IMR-90 (cell line): Measurements from ENCODE around the gene COA4. TPM values are rescaled to one million over a fixed set of nuclear protein-coding genes. Genes with fewer than 3 reads are reported as not detected.

Experiments
- ATAC-seq: fragments of 200-7000 bp; cut with Tn5 transposase; 2 replicates; pipeline ENCODE4 v1.9.1; 2020; ENCODE audit warnings: low read depth, mild to moderate bottlenecking, moderate library complexity
- BruUV-seq: library from RNA; stranded (reverse); fragments of 400-500 nt; replicated peaks from 2 replicates; lab custom pipeline; 2021; lab: Mats Ljungman, UMichigan
- CTCF ChIA-PET: fragments of 300-600 bp; formaldehyde crosslinking; extraction: SDS; loops from one replicate; lab custom pipeline; 2021; ENCODE audit warnings: antibody characterized with exemption; lab: Yijun Ruan, JAX
- POLR2A ChIA-PET: fragments of 300-600 bp; sonication (Branson Sonifier 250); formaldehyde crosslinking; loops from one replicate; lab custom pipeline; 2022; ENCODE audit warnings: antibody characterized with exemption; ENCODE audit not compliant: unreplicated experiment; lab: Charles Lee
- DNase-seq: peaks from one replicate; pipeline ENCODE4 v3.0.0; 2013
- H2AFZ ChIP-seq: replicated peaks from 2 replicates; pipeline ENCODE3; 2013; ENCODE audit warnings: low read length, mild to moderate bottlenecking; ENCODE audit not compliant: poor library complexity
- H2AK5ac ChIP-seq: 2 replicates; pipeline ENCODE4 v1.6.1; 2013; ENCODE audit warnings: low read depth, low read length, inconsistent platforms
- H2AK9ac ChIP-seq: replicated peaks from 2 replicates; pipeline ENCODE3; 2013; ENCODE audit warnings: mild to moderate bottlenecking, low read depth, low read length, moderate library complexity; ENCODE audit not compliant: poor library complexity
- H2BK120ac ChIP-seq: 2 replicates; pipeline ENCODE4 v1.6.1; 2013; ENCODE audit warnings: low read depth, low read length, inconsistent platforms
- H2BK15ac ChIP-seq: 3 replicates; pipeline ENCODE4 v1.6.1; 2013; ENCODE audit warnings: low read depth, low read length, inconsistent platforms
- H2BK20ac ChIP-seq: 2 replicates; pipeline ENCODE4 v1.6.1; 2013; ENCODE audit warnings: low read depth, mild to moderate bottlenecking, inconsistent platforms, low read length, moderate library complexity
- H2BK5ac ChIP-seq: 2 replicates; pipeline ENCODE4 v1.6.1; 2013; ENCODE audit warnings: mild to moderate bottlenecking, low read depth, low read length, inconsistent platforms; ENCODE audit not compliant: poor library complexity, severe bottlenecking
- H3K14ac ChIP-seq: replicated peaks from 2 replicates; pipeline ENCODE4 v1.6.1; 2013; ENCODE audit warnings: low read depth, low read length, inconsistent platforms
- H3K18ac ChIP-seq: 2 replicates; pipeline ENCODE4 v1.6.1; 2013; ENCODE audit warnings: low read depth, low read length, control low read depth
- H3K23ac ChIP-seq: 2 replicates; pipeline ENCODE4 v1.6.1; 2013; ENCODE audit warnings: low read depth, low read length, inconsistent platforms
- H3K27ac ChIP-seq: 2 replicates; pipeline ENCODE4 v1.5.1; 2013; ENCODE audit warnings: mild to moderate bottlenecking, control low read depth, low read length; ENCODE audit not compliant: insufficient read depth
- H3K27me3 ChIP-seq: 2 replicates; pipeline ENCODE4 v1.6.1; 2013; ENCODE audit warnings: low read length; ENCODE audit not compliant: control insufficient read depth, insufficient read depth
- H3K36me3 ChIP-seq: 2 replicates; pipeline ENCODE4 v1.6.1; 2013; ENCODE audit warnings: low read length, mixed read lengths; ENCODE audit not compliant: control insufficient read depth, insufficient read depth
- H3K4ac ChIP-seq: 2 replicates; pipeline ENCODE4 v1.6.1; 2013; ENCODE audit warnings: low read depth, low read length, inconsistent platforms
- H3K4me1 ChIP-seq: 2 replicates; pipeline ENCODE4 v1.6.1; 2013; ENCODE audit warnings: low read length, mixed read lengths; ENCODE audit not compliant: control insufficient read depth, insufficient read depth
- H3K4me2 ChIP-seq: 2 replicates; pipeline ENCODE4 v1.6.1; 2013; ENCODE audit warnings: low read depth, mild to moderate bottlenecking, control low read depth, low read length, moderate library complexity
- H3K4me3 ChIP-seq: 2 replicates; pipeline ENCODE4 v1.5.1; 2013; ENCODE audit warnings: low read depth, mild to moderate bottlenecking, control low read depth, low read length, moderate library complexity; ENCODE audit not compliant: insufficient read depth
- H3K56ac ChIP-seq: 2 replicates; pipeline ENCODE4 v1.6.1; 2013; ENCODE audit warnings: low read length, inconsistent platforms; ENCODE audit not compliant: insufficient read depth; ENCODE audit errors: extremely low read depth
- H3K79me1 ChIP-seq, 2 experiments: 2 replicates each; pipeline ENCODE4 v1.6.1; 2013; ENCODE audit warnings: low read length in 2 of 2, inconsistent platforms in 1 of 2, low read depth in 1 of 2
- H3K9ac ChIP-seq: 2 replicates; pipeline ENCODE4 v1.6.1; 2013; ENCODE audit warnings: low read depth, low read length, control low read depth
- H3K9me1 ChIP-seq: 2 replicates; pipeline ENCODE4 v1.6.1; 2013; ENCODE audit warnings: low read length, inconsistent platforms; ENCODE audit not compliant: insufficient read depth
- H3K9me3 ChIP-seq: 2 replicates; pipeline ENCODE4 v1.6.1; 2013; ENCODE audit warnings: low read length; ENCODE audit not compliant: control insufficient read depth, insufficient read depth
- H4K20me1 ChIP-seq: 2 replicates; pipeline ENCODE4 v1.6.1; 2013; ENCODE audit warnings: low read length, inconsistent platforms; ENCODE audit not compliant: insufficient read depth
- H4K5ac ChIP-seq: 2 replicates; pipeline ENCODE4 v1.6.1; 2013; ENCODE audit warnings: mild to moderate bottlenecking, low read depth, low read length, control low read depth
- H4K8ac ChIP-seq, 2 experiments: 2 replicates each; pipeline ENCODE4 v1.6.1; 2013; ENCODE audit warnings: low read depth in 2 of 2, low read length in 2 of 2, control low read depth in 1 of 2, inconsistent platforms in 1 of 2
- H4K91ac ChIP-seq: 2 replicates; pipeline ENCODE4 v1.6.1; 2013; ENCODE audit warnings: low read depth, low read length, inconsistent platforms; ENCODE audit not compliant: insufficient read depth
- BHLHE40 ChIP-seq: fragments of 150-350 bp; IDR thresholded peaks from 2 replicates; pipeline ENCODE4 v1.6.1; 2016; ENCODE audit warnings: mild to moderate bottlenecking, low read depth, low read length
- CEBPB ChIP-seq: IDR thresholded peaks from 2 replicates; pipeline ENCODE4 v1.6.1; 2012; ENCODE audit warnings: low read depth, low read length, improper control_type of control experiment
- CTCF ChIP-seq: conservative IDR thresholded peaks from 2 replicates; pipeline ENCODE4 v1.5.1; 2012; ENCODE audit warnings: mild to moderate bottlenecking, low read depth, low read length, improper control_type of control experiment
- ELK1 ChIP-seq: fragments of 150-350 bp; IDR thresholded peaks from 2 replicates; pipeline ENCODE4 v1.6.1; 2016; ENCODE audit warnings: low read depth, mild to moderate bottlenecking, low read length, moderate library complexity, borderline replicate concordance
- FOS ChIP-seq: fragments of 150-350 bp; IDR thresholded peaks from 2 replicates; pipeline ENCODE4 v1.6.1; 2016; ENCODE audit warnings: low read depth, low read length
- MAFK ChIP-seq: IDR thresholded peaks from 2 replicates; pipeline ENCODE4 v1.6.1; 2012; ENCODE audit warnings: low read depth, low read length, improper control_type of control experiment
- MAZ ChIP-seq: IDR thresholded peaks from 2 replicates; pipeline ENCODE4 v1.6.1; 2012; ENCODE audit warnings: low read depth, mild to moderate bottlenecking, low read length, improper control_type of control experiment, moderate library complexity, borderline replicate concordance
- MXI1 ChIP-seq: IDR thresholded peaks from 2 replicates; pipeline ENCODE4 v1.6.1; 2012; ENCODE audit warnings: low read depth, mild to moderate bottlenecking, low read length, moderate library complexity, borderline replicate concordance
- NFE2L2 ChIP-seq: fragments of 150-350 bp; IDR thresholded peaks from 2 replicates; pipeline ENCODE4 v1.6.1; 2016; ENCODE audit warnings: low read depth, mild to moderate bottlenecking, low read length
- RAD21 ChIP-seq: IDR thresholded peaks from 2 replicates; pipeline ENCODE4 v1.6.1; 2012; ENCODE audit warnings: low read length, improper control_type of control experiment
- RCOR1 ChIP-seq: IDR thresholded peaks from 2 replicates; pipeline ENCODE4 v1.6.1; 2012; ENCODE audit warnings: mild to moderate bottlenecking, low read length, improper control_type of control experiment; ENCODE audit not compliant: insufficient replicate concordance
- RFX5 ChIP-seq: IDR thresholded peaks from 2 replicates; pipeline ENCODE4 v1.8.0; 2012; ENCODE audit warnings: low read depth, mild to moderate bottlenecking, low read length, moderate library complexity
- SMC3 ChIP-seq: fragments of 150-350 bp; IDR thresholded peaks from 2 replicates; pipeline ENCODE4 v1.6.1; 2016; ENCODE audit warnings: low read depth, mild to moderate bottlenecking, antibody characterized with exemption, low read length, moderate library complexity
- USF2 ChIP-seq: fragments of 150-350 bp; IDR thresholded peaks from 2 replicates; pipeline ENCODE4 v1.6.1; 2017; ENCODE audit warnings: mild to moderate bottlenecking, antibody characterized with exemption, low read length, low read depth
- WGBS, 2 experiments: methylation state at CpG; one replicate each; pipeline versions ENCODE4 v1.1.5 to v1.1.7; 2013; ENCODE audit warnings: missing lambda C conversion rate in 2 of 2; ENCODE audit not compliant: insufficient read length in 1 of 2; ENCODE audit errors: extremely low coverage in 2 of 2; 5-methylcytosine and 5-hydroxymethylcytosine counted together
- dilution Hi-C: fragments of 300-500 bp; cut with HindIII; formaldehyde crosslinking; loops from one replicate; pipeline ENCODE4 v1.14.3; 2018; ENCODE audit warnings: low sequenced_read_pairs; ENCODE audit not compliant: unreplicated experiment
- in situ Hi-C: fragments of 300-500 bp; cut with MboI; formaldehyde crosslinking; loops from 3 replicates; pipeline ENCODE4 v1.14.3; 2019; ENCODE audit warnings: low sequenced_read_pairs, inconsistent platforms, mixed read lengths
- intact Hi-C: fragments of 100-400 bp; cut with micrococcal nuclease; formaldehyde crosslinking; loops from 2 replicates; pipeline ENCODE4 v1.10.0; 2022
- polyA plus RNA-seq, 3 experiments: library from polyadenylated mRNA; depleted of rRNA; stranded (reverse); fragments of >200 nt; gene quantifications; 2 replicates each; pipeline ENCODE4 v1.2.3, GENCODE V29; 2012; ENCODE audit warnings: low replicate concordance in 1 of 3
- total RNA-seq: library from RNA; depleted of rRNA; stranded (reverse); fragments of >200 nt; gene quantifications from 2 replicates; pipeline ENCODE4 v1.2.3, GENCODE V29; 2012

Gene COA4
- total and polyA plus RNA-seq, 2 of the 4 experiments (the other 2 are of a cell fraction), result 78.0 to 97.4 TPM

- Histone ChIP-seq H2BK5ac (no peak overlapping the region), H2AK9ac (no peak overlapping the region), H4K20me1 (no peaks in the 10 kb centered on the region; the same call in 1 of the 2 replicates), H3K27ac (peak overlapping the region; percentile 5; the same call in 1 of the 2 replicates), H3K79me1 (peaks cover 0 to 12% of the 10 kb centered on the region in 2 experiments; a peak in 3 of 4 replicates), H2BK20ac (0 out of 2 replicates have a peak overlapping the region, but pooled peaks have one; percentile 38), H4K5ac (no peak overlapping the region), H3K14ac (no peak overlapping the region), H3K56ac (no peak overlapping the region), H3K4ac (peak overlapping the region; percentile 48; the same call in 1 of the 2 replicates), H2BK15ac (no peak overlapping the region), H2BK120ac (no peak overlapping the region), H3K4me1 (peaks cover 4% of the 10 kb centered on the region), H3K36me3 (peaks cover 5% of the 10 kb centered on the region), H3K18ac (no peak overlapping the region), H3K9me3 (no peaks in the 10 kb centered on the region), H4K91ac (no peak overlapping the region), H4K8ac (peak overlapping the region in 1 of 2 experiments; percentile 37; a peak in 2 of 4 replicates), H3K4me3 (no peak overlapping the region), H3K9me1 (peaks cover 6% of the 10 kb centered on the region), H3K9ac (no peak overlapping the region), H2AK5ac (no peak overlapping the region), H2AFZ (peak overlapping the region; percentile 80), H3K27me3 (no peaks in the 10 kb centered on the region), H3K4me2 (peak overlapping the region; percentile 18), H3K23ac (0 out of 2 replicates have a peak overlapping the region, but pooled peaks have one; percentile 41)
- dilution Hi-C loops, result no loop called here
- 100% methylated on average over 1 of the region's 3 CpGs; no CpG with 5 or more reads in 1 of the 2 experiments for WGBS, 2 experiments
- ChIA-PET POLR2A (no interaction called here), CTCF (no interaction called here)
- DNase-seq, result peak; percentile 50
- TF ChIP-seq RAD21 (no peak), FOS (no peak), USF2 (no peak), NFE2L2 (no peak), RFX5 (no peak), BHLHE40 (no peak), MAZ (no peak), MAFK (no peak), CEBPB (no peak), MXI1 (no peak), ELK1 (no peak), SMC3 (no peak), CTCF (no peak), RCOR1 (no peak)
- no TSS peak for BruUV-seq
- in situ Hi-C loops, result no loop called here
- intact Hi-C loops, result no loop called here
- ATAC-seq, result peak; percentile 94
Observed at GRCh38 chr11:73838443-73839122, 38.1 kb downstream of the COA4 start.
